ENCODE results near the gene TREH. TPM values are rescaled to one million over a fixed set of nuclear protein-coding genes. Genes with fewer than 3 reads are reported as not detected.

The TREH gene
- total RNA-seq, 1 donor from 2014 or later, result not detected

DNA sequence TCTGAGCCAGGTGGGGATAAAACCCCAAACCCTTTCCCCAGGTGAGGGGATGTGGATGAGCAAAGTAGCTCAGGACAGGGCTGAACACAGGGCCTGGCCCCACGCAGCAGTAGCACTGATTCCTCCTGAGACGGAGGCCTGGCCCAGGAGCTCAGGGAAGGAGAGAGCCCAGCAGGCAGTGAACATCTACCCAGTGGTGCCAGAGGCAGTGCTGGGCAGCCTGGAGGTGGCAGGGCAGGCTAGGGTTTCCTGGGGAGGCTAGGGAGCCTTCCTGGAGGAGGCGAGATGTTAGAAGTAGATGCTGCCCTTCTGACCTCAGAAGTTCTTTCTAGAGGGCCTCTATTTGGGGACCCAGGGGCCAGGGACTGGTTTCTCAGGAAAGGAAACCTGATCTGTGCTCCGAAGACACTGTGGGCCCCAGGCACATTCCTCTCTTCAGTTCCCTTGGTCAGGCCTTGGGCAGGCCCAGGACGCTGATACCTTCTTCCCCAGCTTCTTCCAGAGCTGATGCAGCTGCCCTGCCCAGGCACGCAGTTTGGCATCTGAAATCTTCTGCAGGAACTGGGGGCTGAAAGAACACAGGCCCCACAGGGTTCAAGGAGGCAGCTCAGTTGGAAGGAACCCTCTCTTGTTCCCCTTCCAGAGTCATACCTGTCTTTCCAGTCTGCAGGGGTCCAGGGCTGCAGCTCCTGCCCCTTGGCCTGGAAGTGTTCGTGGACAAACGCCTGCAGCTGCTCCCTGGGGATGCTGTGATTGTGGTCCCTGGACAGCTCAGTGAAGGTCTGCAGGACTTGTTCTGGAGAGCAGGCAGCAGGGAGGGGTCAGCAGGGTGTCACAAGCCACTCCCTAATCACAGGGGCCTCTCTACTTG lies 16.8 kb downstream of the TREH start:
- TF ChIP-seq, protein P1, sequence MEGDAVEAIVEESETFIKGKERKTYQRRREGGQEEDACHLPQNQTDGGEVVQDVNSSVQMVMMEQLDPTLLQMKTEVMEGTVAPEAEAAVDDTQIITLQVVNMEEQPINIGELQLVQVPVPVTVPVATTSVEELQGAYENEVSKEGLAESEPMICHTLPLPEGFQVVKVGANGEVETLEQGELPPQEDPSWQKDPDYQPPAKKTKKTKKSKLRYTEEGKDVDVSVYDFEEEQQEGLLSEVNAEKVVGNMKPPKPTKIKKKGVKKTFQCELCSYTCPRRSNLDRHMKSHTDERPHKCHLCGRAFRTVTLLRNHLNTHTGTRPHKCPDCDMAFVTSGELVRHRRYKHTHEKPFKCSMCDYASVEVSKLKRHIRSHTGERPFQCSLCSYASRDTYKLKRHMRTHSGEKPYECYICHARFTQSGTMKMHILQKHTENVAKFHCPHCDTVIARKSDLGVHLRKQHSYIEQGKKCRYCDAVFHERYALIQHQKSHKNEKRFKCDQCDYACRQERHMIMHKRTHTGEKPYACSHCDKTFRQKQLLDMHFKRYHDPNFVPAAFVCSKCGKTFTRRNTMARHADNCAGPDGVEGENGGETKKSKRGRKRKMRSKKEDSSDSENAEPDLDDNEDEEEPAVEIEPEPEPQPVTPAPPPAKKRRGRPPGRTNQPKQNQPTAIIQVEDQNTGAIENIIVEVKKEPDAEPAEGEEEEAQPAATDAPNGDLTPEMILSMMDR (IDR thresholded peaks at IDR 0.05; ENCODE audit: insufficient read depth, low read length, severe bottlenecking), result no peak
- DNase-seq (ENCODE audit: low read depth) (peak; percentile 22), FAIRE-seq (no peak)
- Histone ChIP-seq H3K36me3 (ENCODE audit: control insufficient read depth, insufficient read depth, low read length) (no peaks in the 10 kb centered on the region), H3K4me3 (ENCODE audit: low read depth, low read length) (no peak overlapping the region), H3K27me3 (ENCODE audit: control insufficient read depth, insufficient read depth, low read length) (no peaks in the 10 kb centered on the region)

GRCh38 chr11:118661425-118662301 lies 17.8 kb downstream of the TREH start:
- TF ChIP-seq, protein P1 (IDR thresholded peaks at IDR 0.05; ENCODE audit: insufficient read depth, low read length, severe bottlenecking), result no peak
- no peak overlapping the region for H3K4me3 ChIP-seq (ENCODE audit: low read depth, low read length)
- H3K27me3 ChIP-seq (ENCODE audit: control insufficient read depth, insufficient read depth, low read length), result no peaks in the 10 kb centered on the region
- DNase-seq (ENCODE audit: low read depth), result no peak
- peak; percentile 70 for FAIRE-seq
- H3K36me3 ChIP-seq (ENCODE audit: control insufficient read depth, insufficient read depth, low read length), result no peaks in the 10 kb centered on the region

DNA sequence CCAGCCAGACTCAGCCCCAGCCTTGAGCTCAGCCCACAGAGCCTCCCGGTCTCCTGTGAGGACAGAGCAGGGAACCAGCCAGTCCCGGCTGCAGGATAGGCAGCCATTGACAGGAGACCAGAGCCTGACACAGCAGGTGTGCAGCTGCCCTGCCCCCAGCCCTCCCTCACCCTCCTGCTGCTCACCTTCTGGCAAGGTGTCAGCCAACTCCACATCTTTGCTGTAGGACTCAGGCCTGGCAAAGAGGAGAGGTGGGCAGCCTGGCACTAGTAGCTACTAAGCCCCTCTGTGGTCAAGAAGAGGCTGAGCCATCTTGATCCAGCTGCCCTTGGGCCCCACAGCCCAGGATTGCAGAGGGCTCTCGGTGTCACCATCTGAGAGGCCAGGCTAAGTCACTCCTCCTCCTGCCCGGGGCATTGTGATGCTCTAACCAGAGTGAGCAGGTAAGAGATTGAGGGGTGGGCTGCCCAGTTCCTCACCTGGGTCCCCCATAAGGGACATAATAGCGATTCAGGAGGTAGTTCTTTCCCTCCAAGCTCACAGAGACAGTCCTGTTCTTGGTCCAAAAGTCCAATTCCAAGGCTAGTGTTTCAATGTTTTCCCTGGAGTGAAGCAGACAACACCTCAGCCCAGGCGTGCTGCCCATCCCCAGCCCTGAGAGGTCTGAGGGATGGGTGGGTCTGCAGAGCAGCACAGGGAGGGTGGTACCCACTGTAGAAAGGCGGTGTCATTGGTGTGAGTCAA lies 18.6 kb downstream of the TREH start:
- TF ChIP-seq, protein P1 (IDR thresholded peaks at IDR 0.05; ENCODE audit: insufficient read depth, low read length, severe bottlenecking), result no peak
- H3K27me3 ChIP-seq (ENCODE audit: control insufficient read depth, insufficient read depth, low read length), result no peaks in the 10 kb centered on the region
- H3K36me3 ChIP-seq (ENCODE audit: control insufficient read depth, insufficient read depth, low read length), result no peaks in the 10 kb centered on the region
- no peak overlapping the region for H3K4me3 ChIP-seq (ENCODE audit: low read depth, low read length)
- DNase-seq (ENCODE audit: low read depth) (no peak), FAIRE-seq (peak; percentile 64)

DNA sequence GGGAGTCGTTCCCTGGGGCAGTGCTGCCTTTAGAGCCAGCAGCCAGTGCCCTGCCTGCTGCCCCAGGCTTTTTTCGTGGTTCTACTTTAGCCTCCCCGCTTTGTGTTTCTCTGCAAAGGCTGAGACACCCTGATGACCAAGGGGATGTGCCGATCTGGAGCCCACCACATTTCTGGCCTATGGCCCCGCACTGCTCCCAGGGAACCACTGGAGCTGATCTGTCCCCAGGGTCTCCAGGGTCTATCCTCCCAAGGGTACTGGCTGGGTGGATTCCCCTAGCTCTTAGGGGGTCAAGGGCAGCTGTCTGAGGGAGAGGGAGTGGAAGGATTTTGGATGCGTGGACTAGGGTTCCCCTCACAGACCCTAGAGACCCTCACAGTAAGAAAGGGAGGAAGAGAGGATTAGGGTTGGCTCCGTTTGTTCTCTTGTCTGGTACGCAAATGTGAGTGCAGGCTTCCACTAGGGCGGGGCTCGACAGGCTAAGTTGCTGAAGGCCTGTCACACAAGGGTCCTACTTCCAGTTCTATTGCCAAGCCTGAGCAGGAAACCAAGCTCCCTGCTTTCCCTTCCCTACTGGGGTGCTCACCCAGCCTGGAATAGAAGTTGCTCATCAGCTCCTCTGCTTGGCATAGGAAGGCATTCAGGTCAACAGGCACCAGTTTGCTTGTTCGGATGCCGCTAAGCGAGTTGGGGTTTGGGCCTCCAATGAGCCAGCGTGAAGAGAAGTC lies 19.3 kb downstream of the TREH start:
- DNase-seq (ENCODE audit: low read depth), result no peak

More for the DNA sequence above, 19.3 kb downstream of the TREH start:
- Histone ChIP-seq H3K4me3 (ENCODE audit: low read depth, low read length) (no peak overlapping the region), H3K27me3 (ENCODE audit: control insufficient read depth, insufficient read depth, low read length) (no peaks in the 10 kb centered on the region), H3K36me3 (ENCODE audit: control insufficient read depth, insufficient read depth, low read length) (peaks cover 4% of the 10 kb centered on the region)
- TF ChIP-seq, protein P1 (IDR thresholded peaks at IDR 0.05; ENCODE audit: insufficient read depth, low read length, severe bottlenecking), result no peak
- FAIRE-seq, result no peak

Data from bronchial epithelial cell (primary cell).